Measurements from ENCODE around the gene CD81.

DNA sequence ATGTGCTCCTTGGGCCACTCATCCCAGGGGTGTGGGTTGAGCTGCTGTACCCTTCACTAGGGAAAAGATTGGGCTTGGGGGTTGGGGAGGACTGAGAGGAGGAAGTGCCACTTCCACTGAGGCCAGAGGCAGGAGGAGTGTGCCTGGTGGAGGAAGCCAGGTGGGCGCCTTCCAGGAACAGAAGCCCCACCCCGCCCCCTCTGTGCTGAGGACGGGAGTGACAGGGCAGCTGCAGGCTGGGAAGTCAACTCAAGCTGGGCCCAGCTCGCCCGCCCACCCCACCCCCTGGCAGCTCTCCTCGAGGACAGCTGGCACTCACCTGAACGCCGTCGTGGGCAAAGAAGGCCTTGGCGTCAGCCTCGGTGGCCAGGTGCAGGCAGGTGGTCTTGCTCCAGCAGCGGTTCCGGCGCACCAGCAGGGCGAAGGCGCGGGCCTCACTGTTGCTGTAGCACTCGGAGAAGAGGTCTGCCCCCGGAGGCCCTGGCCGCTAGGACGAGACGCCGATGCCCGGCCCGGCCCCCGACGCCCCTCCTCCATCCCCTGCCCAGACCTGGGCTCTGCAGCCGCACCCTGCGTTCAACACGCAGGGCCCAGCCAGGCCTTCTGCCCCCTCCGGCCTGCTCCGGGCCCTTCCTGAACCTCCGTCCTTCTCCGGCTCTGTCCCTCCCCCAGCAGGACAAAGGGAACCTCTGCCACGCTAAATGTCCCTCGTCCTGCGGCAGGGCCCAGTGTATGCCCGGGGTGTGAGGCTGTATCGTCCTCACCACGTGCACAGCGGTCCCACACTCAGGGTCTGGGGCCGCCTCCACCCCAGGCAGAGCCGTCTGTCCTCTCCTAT is 36.9 kb downstream of the CD81 start:
- no peak for TF ChIP-seq ZNF318 (IDR thresholded peaks at IDR 0.05; ENCODE audit: borderline replicate concordance in 1 of 2, low read depth in 1 of 2)
- no peak for TF ChIP-seq AFF4 (CRISPR knock-in tag; IDR thresholded peaks at IDR 0.05)
- no peak for TF ChIP-seq ATF3 (IDR thresholded peaks at IDR 0.05)
- no peak for TF ChIP-seq ATF3 (CRISPR knock-in tag; conservative IDR thresholded peaks at IDR 0.05)
- TF ChIP-seq EZH2 (IDR thresholded peaks at IDR 0.05; ENCODE audit: borderline replicate concordance, low read depth, low read length), result no peak
- no peak for TF ChIP-seq ZFP30 (CRISPR knock-in tag; IDR thresholded peaks at IDR 0.05; ENCODE audit: borderline replicate concordance)
- no peak for TF ChIP-seq ARHGAP35 (IDR thresholded peaks at IDR 0.05; ENCODE audit: partially characterized antibody)
- TF ChIP-seq EP300 (IDR thresholded peaks at IDR 0.05; ENCODE audit: low read length), result no peak
- TF ChIP-seq ZFP91 (CRISPR knock-in tag; IDR thresholded peaks at IDR 0.05), result no peak
- no peak for TF ChIP-seq POLR2AphosphoS5 (IDR thresholded peaks at IDR 0.05; ENCODE audit: control insufficient read depth, insufficient read depth, low read depth, low read length)
- no peak for TF ChIP-seq DNMT1 (IDR thresholded peaks at IDR 0.05)
